ENCODE data around the gene ST3GAL2. TPM values are rescaled to one million over a fixed set of nuclear protein-coding genes. Genes with fewer than 3 reads are reported as not detected.

ST3GAL2 gene, protein sequence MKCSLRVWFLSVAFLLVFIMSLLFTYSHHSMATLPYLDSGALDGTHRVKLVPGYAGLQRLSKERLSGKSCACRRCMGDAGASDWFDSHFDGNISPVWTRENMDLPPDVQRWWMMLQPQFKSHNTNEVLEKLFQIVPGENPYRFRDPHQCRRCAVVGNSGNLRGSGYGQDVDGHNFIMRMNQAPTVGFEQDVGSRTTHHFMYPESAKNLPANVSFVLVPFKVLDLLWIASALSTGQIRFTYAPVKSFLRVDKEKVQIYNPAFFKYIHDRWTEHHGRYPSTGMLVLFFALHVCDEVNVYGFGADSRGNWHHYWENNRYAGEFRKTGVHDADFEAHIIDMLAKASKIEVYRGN
- 10 to 100 TPM in 1 of 2 donors, 1 to 10 TPM in 1; 9.1 to 11.2 TPM for total RNA-seq

DNA sequence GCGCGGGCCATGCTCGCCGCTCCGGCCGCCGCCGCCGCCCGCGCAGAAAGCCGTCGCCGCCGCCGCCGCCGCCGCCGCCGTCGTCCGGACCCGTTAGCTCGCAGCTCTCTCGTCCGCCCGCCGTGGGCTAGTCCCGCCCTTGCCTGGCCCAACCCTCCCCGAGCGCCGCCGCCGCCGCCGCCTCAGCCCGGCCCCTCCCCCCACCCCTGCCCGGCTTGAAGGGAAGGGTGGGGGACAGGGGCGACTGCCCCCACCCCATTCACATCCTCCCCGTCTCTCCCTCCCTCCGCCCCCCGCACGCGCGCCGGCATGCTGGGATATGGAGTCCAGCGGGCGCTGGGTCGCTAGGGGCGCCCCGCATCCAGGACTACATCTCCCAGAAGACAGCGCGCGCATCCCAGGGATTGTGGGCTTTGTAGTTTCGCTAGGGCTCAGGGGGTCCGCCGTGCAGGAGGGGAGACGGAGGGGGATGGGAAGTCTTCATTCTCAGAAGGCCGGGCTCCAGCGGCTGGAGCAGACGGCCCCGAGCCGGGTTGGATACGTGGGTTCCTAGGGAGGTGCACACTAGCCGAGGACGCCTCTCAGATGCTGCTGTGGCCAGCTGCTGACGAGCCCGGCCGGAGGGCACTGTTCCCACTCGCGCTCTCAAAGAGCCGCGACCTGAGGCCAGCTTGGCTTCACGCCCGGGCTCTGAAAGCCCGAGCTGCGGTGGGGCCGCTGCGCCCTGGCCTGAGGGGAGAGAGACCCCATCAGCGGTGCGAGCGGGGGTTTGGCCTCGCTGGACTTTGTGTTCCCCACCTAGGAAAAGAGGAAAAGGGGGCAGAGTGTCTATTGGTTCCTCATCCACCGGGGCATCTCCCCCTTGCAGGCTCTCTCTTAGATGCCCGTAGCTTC lies at the start of gene ST3GAL2:
TSS of gene ST3GAL2 (minus strand) at position 132 of the 894 bp plus-strand sequence. CDS start 40,570 bp downstream, outside the sequence.
- TF ChIP-seq, protein P1, sequence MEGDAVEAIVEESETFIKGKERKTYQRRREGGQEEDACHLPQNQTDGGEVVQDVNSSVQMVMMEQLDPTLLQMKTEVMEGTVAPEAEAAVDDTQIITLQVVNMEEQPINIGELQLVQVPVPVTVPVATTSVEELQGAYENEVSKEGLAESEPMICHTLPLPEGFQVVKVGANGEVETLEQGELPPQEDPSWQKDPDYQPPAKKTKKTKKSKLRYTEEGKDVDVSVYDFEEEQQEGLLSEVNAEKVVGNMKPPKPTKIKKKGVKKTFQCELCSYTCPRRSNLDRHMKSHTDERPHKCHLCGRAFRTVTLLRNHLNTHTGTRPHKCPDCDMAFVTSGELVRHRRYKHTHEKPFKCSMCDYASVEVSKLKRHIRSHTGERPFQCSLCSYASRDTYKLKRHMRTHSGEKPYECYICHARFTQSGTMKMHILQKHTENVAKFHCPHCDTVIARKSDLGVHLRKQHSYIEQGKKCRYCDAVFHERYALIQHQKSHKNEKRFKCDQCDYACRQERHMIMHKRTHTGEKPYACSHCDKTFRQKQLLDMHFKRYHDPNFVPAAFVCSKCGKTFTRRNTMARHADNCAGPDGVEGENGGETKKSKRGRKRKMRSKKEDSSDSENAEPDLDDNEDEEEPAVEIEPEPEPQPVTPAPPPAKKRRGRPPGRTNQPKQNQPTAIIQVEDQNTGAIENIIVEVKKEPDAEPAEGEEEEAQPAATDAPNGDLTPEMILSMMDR (IDR thresholded peaks at IDR 0.05): peak in 5 of 7 experiments; percentile 5 to 37 (median 22)
- peak in 1 of 3 donors; percentile 15 for TF ChIP-seq POLR2A (IDR thresholded peaks at IDR 0.05)
- H3K4me1 ChIP-seq: peaks cover 22% of the 10 kb centered on the region
- peak within 1 kb of the TSS in 3 of 4 donors; percentile 41 to 51 (median 43) for H3K27ac ChIP-seq
- intact Hi-C loops (cut with DNase I): no loop called here
- DNase-seq (peak; percentile 87 to 90 (median 88)), ATAC-seq (peak; percentile 95)
- no peaks in the 10 kb centered on the region for H3K27me3 ChIP-seq
- H3K9me3 ChIP-seq: no peaks in the 10 kb centered on the region
- H3K36me3 ChIP-seq (replicated peaks in 1 of 2; ENCODE audit: insufficient read depth in 1 of 2, low read depth in 2 of 2): no peaks in the 10 kb centered on the region
- peak within 1 kb of the TSS; percentile 51 to 59 for H3K4me3 ChIP-seq
- WGBS, 2 donors: 2 to 3% methylated on average over 15 to 60 of the region's 86 CpGs

DNA sequence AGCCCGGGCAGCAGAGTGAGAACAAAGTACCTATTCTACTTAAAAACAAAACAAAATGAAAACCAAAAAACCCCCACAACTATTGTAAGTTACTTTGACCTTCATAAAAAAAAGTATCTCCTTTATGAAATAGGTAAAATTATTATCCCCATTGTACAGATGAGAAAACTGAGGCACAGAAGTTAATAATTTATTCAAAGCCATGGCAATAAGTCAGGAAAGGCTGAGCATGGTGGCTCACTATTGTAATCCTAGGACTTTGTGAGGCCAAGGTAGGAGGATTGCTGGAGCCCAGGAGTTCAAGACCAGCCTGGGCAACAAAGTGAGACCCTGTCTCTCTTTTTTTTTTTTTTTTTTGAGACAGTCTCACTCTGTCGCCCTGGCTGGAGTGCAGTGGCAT lies 46.0 kb upstream of the ST3GAL2 start:
- Histone ChIP-seq H3K27ac (no peak overlapping the region), H3K36me3 (replicated peaks in 1 of 2; ENCODE audit: insufficient read depth in 1 of 2, low read depth in 2 of 2) (peaks cover 0 to 20% of the 10 kb centered on the region in 2 donors), H3K27me3 (no peaks in the 10 kb centered on the region), H3K4me1 (no peaks in the 10 kb centered on the region), H3K4me3 (no peak overlapping the region), H3K9me3 (no peaks in the 10 kb centered on the region)
- no peak for DNase-seq
- ATAC-seq: no peak
- 88 to 97% methylated on average over 2 of the region's 2 CpGs for WGBS, 2 donors
- no peak for TF ChIP-seq POLR2A (IDR thresholded peaks at IDR 0.05)
- TF ChIP-seq, protein P1 (IDR thresholded peaks at IDR 0.05): no peak
- intact Hi-C loops (cut with DNase I): no loop called here

DNA sequence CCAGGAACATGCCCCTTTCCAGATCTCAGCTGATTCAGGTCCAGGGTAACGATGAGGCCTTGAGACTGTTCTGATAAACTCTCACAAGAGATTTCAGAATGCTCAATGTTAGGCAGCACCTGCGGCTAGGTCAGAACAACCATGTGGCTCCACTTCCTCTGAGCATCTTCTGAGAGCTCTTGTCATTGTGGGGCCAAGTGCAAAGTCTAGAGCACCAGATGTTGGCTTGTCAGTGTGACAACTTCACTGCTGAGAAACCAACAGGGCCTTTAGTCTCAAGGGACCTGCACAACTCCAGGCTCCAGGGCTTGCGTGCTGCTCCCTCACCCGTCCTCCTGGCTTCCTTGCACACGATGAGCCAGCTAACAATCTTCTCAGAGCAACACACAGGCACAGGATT lies 44.5 kb upstream of the ST3GAL2 start:
- TF ChIP-seq POLR2A (IDR thresholded peaks at IDR 0.05): no peak
- TF ChIP-seq, protein P1 (IDR thresholded peaks at IDR 0.05): no peak
- no peaks in the 10 kb centered on the region for H3K4me1 ChIP-seq
- H3K27ac ChIP-seq: no peak overlapping the region
- intact Hi-C loops (cut with DNase I): no loop called here
- DNase-seq: no peak
- no peaks in the 10 kb centered on the region for H3K27me3 ChIP-seq
- peaks cover 0 to 27% of the 10 kb centered on the region in 2 donors for H3K36me3 ChIP-seq (replicated peaks in 1 of 2; ENCODE audit: insufficient read depth in 1 of 2, low read depth in 2 of 2)
- H3K4me3 ChIP-seq: no peak overlapping the region
- no peaks in the 10 kb centered on the region for H3K9me3 ChIP-seq
- no peak for ATAC-seq
- 81 to 87% methylated on average over 5 of the region's 5 CpGs for WGBS, 2 donors

DNA sequence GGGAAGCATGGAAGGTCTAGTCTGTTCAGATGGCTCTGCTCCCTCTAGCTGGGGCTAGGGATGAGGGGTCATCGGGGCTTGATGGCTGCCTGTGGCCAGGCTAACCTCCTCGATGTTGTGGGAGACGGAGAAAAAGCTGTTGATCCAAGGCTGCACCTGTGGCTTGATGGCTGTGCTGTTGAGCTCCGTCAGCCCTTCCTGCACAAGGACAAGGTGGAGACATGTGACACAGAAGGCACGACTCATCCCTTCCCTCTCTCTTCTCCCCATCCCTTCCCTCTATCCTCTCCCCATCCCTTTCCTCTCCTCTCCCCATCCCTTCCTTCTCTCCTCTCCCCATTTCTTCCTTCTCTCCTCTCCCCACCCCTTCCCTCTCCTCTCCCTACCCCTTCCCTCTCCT lies 43.7 kb upstream of the ST3GAL2 start:
- Histone ChIP-seq H3K4me1 (no peaks in the 10 kb centered on the region), H3K4me3 (no peak overlapping the region), H3K27me3 (no peaks in the 10 kb centered on the region), H3K9me3 (no peaks in the 10 kb centered on the region), H3K27ac (no peak overlapping the region), H3K36me3 (replicated peaks in 1 of 2; ENCODE audit: insufficient read depth in 1 of 2, low read depth in 2 of 2) (peaks cover 0 to 29% of the 10 kb centered on the region in 2 donors)
- intact Hi-C loops (cut with DNase I): no loop called here
- DNase-seq (no peak), ATAC-seq (no peak)
- 75 to 80% methylated on average over 5 of the region's 5 CpGs for WGBS, 2 donors
- TF ChIP-seq, protein P1 (IDR thresholded peaks at IDR 0.05): no peak
- TF ChIP-seq POLR2A (IDR thresholded peaks at IDR 0.05): no peak
